ENCODE data around the gene DHRS4.

Gene DHRS4

DNA sequence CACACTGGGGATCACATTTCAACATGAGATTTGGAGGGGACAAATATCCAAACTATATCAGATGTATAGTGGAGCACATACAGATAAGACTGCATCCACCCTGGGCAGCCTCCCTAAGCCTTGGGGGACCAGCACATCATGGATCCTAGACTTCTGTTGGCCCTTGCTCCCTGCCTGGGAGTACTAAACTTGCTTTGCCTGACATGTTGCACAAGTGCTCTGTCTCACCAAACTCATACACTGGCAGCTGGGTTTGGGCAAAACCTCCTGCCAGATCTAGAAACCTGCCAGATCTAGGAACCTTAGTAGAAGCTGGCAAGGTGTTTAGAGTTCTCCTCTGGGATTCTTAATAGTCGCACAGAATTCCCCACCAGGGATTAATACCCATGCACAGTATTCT lies 18.4 kb upstream of the DHRS4 start:
- H3K27ac ChIP-seq (ENCODE audit: low read depth, low read length, poor library complexity, severe bottlenecking), result no peak overlapping the region

DNA sequence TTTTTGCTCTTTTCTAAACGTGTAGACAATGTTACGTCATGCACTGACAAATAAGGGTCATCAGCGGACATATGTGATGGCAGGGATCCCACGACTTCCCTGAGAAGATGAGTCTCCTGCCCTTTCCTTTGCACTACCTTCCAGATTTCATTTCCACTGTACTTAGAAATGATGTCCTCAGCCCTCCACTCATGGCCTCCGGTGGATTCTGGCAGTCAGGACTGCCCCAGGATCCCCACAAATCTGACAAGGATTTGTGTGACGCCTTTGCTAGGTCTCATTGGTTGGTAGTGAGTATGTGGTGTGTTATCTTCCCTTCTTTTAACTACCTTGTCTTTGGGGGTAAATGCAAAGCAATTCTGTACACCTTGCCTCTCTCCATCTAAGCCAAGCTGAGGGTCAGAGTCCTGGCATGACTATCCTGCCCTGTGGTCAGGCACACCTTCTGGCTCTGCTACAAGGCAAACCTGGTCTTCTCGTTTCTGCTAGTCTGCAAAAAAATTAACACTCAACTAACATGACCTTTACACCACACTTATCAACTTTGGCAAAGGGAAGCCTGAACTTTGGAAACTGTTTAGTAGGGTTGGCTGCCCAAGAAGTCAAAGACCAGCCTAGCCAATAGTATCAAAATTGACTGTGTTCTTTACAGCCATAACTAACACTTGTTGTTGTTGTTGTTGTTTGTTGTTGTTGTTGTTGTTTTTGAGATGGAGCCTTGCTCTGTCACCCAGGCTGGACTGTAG lies 17.3 kb upstream of the DHRS4 start:
- Histone ChIP-seq H3K9me3 (ENCODE audit: low read length) (no peaks in the 10 kb centered on the region), H3K4me2 (ENCODE audit: low read length) (no peak overlapping the region), H3K9ac (ENCODE audit: low read length) (no peak overlapping the region), H3K9me2 (ENCODE audit: low read depth, low read length) (no peaks in the 10 kb centered on the region), H3K36me3 (ENCODE audit: insufficient read depth, low read length) (no peaks in the 10 kb centered on the region), H3K4me1 (ENCODE audit: insufficient read depth, low read length, severe bottlenecking) (no peaks in the 10 kb centered on the region), H2AFZ (ENCODE audit: low read length) (no peak overlapping the region), H3K4me3 (ENCODE audit: low read depth, low read length, poor library complexity, severe bottlenecking) (no peak overlapping the region), H3K27ac (ENCODE audit: low read depth, low read length, poor library complexity, severe bottlenecking) (no peak overlapping the region), H4K20me1 (ENCODE audit: insufficient read depth, low read length) (no peaks in the 10 kb centered on the region), H3F3A (ENCODE audit: insufficient read depth, low read length) (no peaks in the 10 kb centered on the region), H3K79me2 (ENCODE audit: insufficient read depth, low read length) (no peaks in the 10 kb centered on the region), H3K27me3 (ENCODE audit: insufficient read depth, low read length) (no peaks in the 10 kb centered on the region)
- TF ChIP-seq, protein P1, sequence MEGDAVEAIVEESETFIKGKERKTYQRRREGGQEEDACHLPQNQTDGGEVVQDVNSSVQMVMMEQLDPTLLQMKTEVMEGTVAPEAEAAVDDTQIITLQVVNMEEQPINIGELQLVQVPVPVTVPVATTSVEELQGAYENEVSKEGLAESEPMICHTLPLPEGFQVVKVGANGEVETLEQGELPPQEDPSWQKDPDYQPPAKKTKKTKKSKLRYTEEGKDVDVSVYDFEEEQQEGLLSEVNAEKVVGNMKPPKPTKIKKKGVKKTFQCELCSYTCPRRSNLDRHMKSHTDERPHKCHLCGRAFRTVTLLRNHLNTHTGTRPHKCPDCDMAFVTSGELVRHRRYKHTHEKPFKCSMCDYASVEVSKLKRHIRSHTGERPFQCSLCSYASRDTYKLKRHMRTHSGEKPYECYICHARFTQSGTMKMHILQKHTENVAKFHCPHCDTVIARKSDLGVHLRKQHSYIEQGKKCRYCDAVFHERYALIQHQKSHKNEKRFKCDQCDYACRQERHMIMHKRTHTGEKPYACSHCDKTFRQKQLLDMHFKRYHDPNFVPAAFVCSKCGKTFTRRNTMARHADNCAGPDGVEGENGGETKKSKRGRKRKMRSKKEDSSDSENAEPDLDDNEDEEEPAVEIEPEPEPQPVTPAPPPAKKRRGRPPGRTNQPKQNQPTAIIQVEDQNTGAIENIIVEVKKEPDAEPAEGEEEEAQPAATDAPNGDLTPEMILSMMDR (IDR thresholded peaks at IDR 0.05; ENCODE audit: low read length), result no peak
- no peak for TF ChIP-seq EZH2 (IDR thresholded peaks at IDR 0.05; ENCODE audit: borderline replicate concordance, low read length)

More for the DNA sequence above, 18.4 kb upstream of the DHRS4 start:
- Histone ChIP-seq H3K36me3 (ENCODE audit: insufficient read depth, low read length) (no peaks in the 10 kb centered on the region), H3K4me2 (ENCODE audit: low read length) (no peak overlapping the region), H3K9ac (ENCODE audit: low read length) (no peak overlapping the region), H4K20me1 (ENCODE audit: insufficient read depth, low read length) (no peaks in the 10 kb centered on the region), H3K9me2 (ENCODE audit: low read depth, low read length) (no peaks in the 10 kb centered on the region), H2AFZ (ENCODE audit: low read length) (no peak overlapping the region), H3K79me2 (ENCODE audit: insufficient read depth, low read length) (no peaks in the 10 kb centered on the region), H3K9me3 (ENCODE audit: low read length) (no peaks in the 10 kb centered on the region), H3K4me1 (ENCODE audit: insufficient read depth, low read length, severe bottlenecking) (no peaks in the 10 kb centered on the region), H3K4me3 (ENCODE audit: low read depth, low read length, poor library complexity, severe bottlenecking) (no peak overlapping the region), H3K27me3 (ENCODE audit: insufficient read depth, low read length) (no peaks in the 10 kb centered on the region), H3F3A (ENCODE audit: insufficient read depth, low read length) (no peaks in the 10 kb centered on the region)
- TF ChIP-seq EZH2 (IDR thresholded peaks at IDR 0.05; ENCODE audit: borderline replicate concordance, low read length), result no peak
- TF ChIP-seq, protein P1 (IDR thresholded peaks at IDR 0.05; ENCODE audit: low read length), result no peak

DNA sequence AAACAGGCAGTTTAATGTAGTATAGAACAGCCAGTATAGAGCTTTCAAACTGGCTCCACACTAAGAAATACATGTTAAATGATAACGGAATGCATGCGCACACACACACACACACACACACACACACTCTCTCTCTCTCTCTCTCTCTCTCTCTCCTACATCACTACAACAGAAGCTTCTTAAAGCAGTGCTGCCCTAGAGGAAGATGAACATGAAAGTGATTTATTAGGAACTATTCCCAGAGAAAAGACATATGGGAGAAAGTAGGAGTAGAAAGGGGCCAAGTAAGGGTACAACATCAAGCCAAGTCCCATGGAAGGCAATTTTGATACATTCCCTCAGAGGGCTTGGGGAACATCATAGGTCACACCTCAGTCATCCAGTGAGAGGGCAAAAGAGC lies 16.4 kb upstream of the DHRS4 start:
- Histone ChIP-seq H3K27ac (ENCODE audit: low read depth, low read length, poor library complexity, severe bottlenecking) (no peak overlapping the region), H3K36me3 (ENCODE audit: insufficient read depth, low read length) (no peaks in the 10 kb centered on the region), H3K9me2 (ENCODE audit: low read depth, low read length) (no peaks in the 10 kb centered on the region), H3K9ac (ENCODE audit: low read length) (no peak overlapping the region), H3K4me1 (ENCODE audit: insufficient read depth, low read length, severe bottlenecking) (no peaks in the 10 kb centered on the region), H3K9me3 (ENCODE audit: low read length) (no peaks in the 10 kb centered on the region), H2AFZ (ENCODE audit: low read length) (no peak overlapping the region), H3K79me2 (ENCODE audit: insufficient read depth, low read length) (no peaks in the 10 kb centered on the region), H3K4me2 (ENCODE audit: low read length) (no peak overlapping the region), H3K27me3 (ENCODE audit: insufficient read depth, low read length) (no peaks in the 10 kb centered on the region), H3F3A (ENCODE audit: insufficient read depth, low read length) (no peaks in the 10 kb centered on the region), H4K20me1 (ENCODE audit: insufficient read depth, low read length) (no peaks in the 10 kb centered on the region), H3K4me3 (ENCODE audit: low read depth, low read length, poor library complexity, severe bottlenecking) (no peak overlapping the region)
- no peak for TF ChIP-seq EZH2 (IDR thresholded peaks at IDR 0.05; ENCODE audit: borderline replicate concordance, low read length)
- TF ChIP-seq, protein P1 (IDR thresholded peaks at IDR 0.05; ENCODE audit: low read length), result no peak
